HG03575 (cell line): ENCODE results near the gene HOXC4.

Experiments used
- ATAC-seq: cut with Tn5 transposase; IDR thresholded peaks from one replicate; pipeline ENCODE4 v1.9.1; 2021; ENCODE audit not compliant: unreplicated experiment, insufficient number of reproducible peaks, low FRiP score; ENCODE audit errors: extremely low read depth

The HOXC4 gene

DNA sequence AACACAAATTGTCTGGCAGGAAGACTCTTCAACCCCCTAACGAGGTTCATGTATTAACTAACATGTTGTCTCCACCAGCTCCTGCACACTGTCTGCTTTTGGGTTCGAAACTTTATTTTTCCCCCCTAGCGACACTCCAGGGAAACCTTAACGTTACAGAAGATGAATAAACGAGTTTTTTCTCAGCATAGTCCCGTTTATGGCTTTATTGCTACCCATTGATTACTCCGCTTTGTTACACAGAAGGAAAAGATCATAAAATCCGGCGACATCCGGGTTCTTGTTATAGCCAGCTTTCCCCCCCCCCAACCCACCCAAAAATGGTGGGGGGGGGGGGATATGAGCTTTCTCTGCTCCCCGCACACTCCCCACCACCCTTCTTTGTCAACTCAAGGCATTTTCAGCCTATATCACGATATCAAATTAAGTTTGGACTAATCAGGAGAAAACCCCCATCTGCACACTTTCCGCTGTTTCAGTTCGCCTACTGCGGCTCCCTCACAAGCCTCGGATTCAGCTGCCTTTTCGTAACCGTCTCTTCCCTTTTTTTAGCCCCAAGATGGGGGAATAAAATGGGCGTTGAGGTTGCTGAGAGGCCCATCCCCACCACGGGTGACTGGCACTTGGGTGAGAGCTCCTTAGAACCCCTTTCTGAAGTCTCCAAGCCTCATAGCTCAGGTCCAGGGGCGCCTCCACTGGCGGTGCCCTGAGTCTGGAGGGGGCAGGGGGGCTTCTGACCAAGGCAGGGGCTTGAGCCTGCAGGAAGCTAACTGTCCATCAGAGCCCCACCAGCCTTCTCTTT is 26.8 kb upstream of the HOXC4 start:
- ATAC-seq, result no peak

DNA sequence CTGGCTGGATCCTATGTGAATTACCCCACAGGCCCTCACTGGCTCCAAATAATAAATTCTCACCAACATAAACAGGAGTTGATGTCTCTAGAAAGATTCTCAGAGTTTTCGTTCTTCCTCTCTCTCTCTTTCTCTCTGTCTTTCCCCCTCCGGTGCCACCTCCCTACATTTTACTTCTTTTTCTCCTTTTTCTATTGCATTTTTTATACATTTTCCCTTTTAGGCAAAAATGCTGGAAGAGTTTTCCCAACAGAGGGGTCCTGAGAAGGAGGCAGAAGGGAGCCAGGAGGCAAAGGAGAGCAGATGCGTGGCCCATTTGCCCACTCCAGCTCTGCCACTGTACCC is 26.2 kb upstream of the HOXC4 start:
- no peak for ATAC-seq

DNA sequence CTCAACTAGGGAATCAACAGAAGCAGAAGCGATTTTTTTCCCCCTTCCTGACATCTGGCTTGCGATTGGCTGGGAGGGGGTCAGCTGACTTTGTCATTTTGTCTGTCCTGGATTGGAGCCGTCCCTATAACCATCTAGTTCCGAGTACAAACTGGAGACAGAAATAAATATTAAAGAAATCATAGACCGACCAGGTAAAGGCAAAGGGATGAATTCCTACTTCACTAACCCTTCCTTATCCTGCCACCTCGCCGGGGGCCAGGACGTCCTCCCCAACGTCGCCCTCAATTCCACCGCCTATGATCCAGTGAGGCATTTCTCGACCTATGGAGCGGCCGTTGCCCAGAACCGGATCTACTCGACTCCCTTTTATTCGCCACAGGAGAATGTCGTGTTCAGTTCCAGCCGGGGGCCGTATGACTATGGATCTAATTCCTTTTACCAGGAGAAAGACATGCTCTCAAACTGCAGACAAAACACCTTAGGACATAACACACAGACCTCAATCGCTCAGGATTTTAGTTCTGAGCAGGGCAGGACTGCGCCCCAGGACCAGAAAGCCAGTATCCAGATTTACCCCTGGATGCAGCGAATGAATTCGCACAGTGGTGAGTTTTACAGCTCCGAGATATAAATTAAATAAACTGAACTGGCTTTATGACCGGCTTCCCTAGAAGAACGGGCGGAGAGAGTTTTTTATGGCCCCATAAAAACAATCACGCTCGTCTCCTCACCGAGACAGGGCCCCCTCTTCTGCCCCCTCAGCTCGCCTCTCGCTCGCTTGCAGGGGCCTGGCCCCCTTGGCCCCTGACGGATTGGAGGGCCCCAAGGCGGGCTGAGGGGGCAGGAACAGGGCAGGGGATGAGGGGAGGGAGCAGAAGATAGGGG is 25.1 kb upstream of the HOXC4 start, which contains the start of gene HOXC6:
Gene HOXC6, plus strand, starts transcription at position 127 of the 888 bp plus-strand sequence. Its CDS starts 82 bp downstream, at position 209.
- no peak for ATAC-seq

DNA sequence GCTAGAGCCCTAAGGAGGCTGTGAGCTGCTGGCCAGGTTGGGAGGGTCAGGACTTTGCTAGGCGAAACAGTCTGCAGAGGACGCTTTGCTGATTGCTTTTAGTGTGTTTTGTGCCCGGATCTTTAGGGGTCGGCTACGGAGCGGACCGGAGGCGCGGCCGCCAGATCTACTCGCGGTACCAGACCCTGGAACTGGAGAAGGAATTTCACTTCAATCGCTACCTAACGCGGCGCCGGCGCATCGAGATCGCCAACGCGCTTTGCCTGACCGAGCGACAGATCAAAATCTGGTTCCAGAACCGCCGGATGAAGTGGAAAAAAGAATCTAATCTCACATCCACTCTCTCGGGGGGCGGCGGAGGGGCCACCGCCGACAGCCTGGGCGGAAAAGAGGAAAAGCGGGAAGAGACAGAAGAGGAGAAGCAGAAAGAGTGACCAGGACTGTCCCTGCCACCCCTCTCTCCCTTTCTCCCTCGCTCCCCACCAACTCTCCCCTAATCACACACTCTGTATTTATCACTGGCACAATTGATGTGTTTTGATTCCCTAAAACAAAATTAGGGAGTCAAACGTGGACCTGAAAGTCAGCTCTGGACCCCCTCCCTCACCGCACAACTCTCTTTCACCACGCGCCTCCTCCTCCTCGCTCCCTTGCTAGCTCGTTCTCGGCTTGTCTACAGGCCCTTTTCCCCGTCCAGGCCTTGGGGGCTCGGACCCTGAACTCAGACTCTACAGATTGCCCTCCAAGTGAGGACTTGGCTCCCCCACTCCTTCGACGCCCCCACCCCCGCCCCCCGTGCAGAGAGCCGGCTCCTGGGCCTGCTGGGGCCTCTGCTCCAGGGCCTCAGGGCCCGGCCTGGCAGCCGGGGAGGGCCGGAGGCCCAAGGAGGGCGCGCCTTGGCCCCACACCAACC is 23.9 kb upstream of the HOXC4 start:
- ATAC-seq, result no peak

DNA sequence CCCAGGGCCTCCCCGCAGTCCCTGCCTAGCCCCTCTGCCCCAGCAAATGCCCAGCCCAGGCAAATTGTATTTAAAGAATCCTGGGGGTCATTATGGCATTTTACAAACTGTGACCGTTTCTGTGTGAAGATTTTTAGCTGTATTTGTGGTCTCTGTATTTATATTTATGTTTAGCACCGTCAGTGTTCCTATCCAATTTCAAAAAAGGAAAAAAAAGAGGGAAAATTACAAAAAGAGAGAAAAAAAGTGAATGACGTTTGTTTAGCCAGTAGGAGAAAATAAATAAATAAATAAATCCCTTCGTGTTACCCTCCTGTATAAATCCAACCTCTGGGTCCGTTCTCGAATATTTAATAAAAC is 23.2 kb upstream of the HOXC4 start:
- ATAC-seq, result no peak

DNA sequence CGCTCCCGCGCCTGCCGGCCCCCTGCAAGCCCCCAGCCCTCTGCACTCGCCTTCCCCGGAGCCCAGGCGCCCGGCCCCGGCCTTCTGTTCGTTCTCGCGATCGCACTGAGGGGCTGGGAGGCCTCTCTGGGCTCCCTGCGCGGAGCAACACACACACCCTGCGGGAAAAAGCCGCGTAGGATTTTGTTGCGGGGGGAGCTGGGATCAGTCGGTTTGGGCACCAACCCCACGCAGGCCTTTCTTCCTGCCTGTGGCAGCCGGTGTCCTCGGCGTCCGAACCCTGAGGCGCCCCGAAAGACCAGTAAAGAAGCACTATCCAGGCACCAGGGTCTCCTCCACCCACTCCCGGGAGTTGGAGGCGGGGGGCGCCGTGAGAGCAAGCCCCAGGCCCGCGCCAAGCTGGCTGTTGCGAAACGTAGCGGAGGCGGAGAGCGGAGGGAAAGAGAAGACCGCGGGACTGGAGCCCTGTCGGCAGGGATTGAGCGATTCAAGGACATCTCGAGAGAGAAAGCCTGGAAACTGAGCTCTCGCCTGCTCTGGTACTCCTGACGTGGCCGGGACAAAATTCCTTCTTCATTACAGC is 22.7 kb upstream of the HOXC4 start:
- ATAC-seq, result no peak

DNA sequence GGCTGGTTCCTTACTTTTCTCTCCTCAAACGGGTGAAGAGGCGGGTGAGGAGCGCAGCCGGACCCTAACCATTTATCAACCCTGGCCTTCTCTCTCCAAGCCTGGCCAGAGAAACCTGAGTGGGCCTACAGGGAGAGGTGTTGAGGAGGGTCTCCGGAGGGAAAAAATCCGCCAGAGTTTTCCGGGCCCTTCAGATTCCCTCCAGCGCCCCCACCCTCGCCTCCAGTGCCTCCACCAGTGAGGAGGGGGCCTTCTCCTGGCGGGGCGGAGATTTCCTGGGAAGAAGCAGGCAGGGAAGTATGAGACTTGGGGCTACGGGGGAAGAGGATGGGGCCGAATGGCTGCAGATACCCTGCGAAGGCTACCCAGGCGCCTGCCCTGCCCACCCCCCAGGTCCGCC is 22.2 kb upstream of the HOXC4 start:
- ATAC-seq, result no peak

DNA sequence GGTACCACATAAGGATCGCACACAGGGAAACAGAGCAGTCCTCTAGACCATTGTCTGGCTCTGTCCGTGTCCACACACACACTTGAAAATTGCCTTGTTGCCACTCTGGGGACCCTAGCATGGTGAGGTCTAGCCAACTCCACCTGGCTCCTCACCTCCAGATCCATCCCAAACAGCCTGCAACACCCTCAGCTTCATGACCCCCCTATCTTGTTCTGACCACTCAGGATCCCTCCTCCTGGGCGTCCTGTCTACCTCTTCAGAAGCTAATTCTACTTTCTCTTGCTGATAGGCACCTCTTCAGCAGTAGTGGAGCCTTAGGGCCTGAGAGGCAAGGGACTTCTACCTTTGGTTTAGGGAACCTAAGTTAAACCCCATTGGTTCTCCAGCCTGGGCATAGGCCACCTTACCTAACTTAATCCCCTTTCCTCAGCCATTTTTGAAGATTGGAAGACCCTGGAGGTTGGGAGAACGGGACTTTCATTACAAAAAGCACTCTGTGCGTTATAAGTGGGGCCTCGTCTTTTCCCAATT is 21.5 kb upstream of the HOXC4 start:
- no peak for ATAC-seq

DNA sequence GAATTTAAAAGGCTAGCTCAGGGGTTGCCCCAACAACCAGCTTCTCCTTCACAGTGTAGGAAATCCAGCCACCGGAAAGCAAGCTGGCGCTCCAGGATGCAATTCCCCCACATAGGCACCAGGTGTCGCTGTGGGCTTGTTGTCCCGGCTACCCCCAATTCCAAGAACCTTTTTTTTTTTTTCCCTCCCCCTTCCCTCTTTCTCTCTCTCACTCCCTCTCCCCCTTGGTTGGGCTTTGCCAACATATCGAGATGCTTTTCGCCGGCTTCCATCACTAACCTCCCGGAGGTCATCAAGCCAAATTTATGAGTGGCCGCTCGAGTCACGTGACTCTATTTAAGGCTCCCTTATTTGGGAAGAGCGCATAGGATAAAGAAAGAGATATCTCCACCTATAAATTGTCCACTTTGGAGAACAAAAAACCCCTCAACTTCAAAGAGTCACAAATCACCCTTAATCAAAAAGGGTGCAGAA is 21.0 kb upstream of the HOXC4 start, which contains the start of gene HOXC5:
Gene HOXC5, plus strand, starts transcription at position 424 of the 474 bp plus-strand sequence. CDS start 73 bp downstream, outside the sequence.
- no peak for ATAC-seq

DNA sequence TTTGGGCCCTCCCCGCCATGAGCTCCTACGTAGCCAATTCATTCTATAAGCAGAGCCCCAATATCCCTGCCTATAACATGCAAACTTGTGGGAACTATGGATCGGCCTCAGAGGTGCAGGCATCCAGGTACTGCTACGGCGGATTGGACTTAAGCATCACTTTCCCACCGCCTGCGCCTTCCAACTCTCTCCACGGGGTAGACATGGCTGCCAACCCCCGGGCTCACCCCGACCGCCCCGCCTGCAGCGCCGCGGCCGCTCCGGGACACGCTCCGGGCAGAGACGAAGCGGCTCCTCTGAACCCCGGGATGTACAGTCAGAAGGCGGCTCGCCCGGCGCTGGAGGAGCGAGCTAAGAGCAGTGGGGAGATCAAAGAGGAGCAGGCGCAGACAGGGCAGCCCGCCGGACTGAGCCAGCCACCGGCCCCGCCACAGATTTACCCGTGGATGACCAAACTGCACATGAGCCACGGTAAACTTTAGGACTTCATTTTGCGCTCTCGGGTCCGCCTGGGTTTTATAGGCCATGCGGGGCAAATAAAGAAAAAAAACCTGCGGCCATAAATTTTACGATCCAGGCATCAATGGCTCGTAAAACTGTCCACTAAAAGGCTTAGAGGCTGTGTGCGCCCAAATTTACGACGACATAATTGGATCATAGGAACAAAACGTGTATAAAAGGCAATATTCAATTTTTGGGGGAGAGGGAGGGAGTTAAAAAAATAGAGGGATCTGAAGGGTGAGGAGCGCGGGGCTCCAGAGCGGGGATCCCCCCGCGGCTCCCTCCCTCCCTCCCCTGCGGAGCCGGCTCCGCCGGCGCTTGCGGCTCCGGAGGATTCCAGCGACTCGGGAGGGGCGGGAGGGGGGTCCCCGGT is 20.3 kb upstream of the HOXC4 start:
- no peak for ATAC-seq

DNA sequence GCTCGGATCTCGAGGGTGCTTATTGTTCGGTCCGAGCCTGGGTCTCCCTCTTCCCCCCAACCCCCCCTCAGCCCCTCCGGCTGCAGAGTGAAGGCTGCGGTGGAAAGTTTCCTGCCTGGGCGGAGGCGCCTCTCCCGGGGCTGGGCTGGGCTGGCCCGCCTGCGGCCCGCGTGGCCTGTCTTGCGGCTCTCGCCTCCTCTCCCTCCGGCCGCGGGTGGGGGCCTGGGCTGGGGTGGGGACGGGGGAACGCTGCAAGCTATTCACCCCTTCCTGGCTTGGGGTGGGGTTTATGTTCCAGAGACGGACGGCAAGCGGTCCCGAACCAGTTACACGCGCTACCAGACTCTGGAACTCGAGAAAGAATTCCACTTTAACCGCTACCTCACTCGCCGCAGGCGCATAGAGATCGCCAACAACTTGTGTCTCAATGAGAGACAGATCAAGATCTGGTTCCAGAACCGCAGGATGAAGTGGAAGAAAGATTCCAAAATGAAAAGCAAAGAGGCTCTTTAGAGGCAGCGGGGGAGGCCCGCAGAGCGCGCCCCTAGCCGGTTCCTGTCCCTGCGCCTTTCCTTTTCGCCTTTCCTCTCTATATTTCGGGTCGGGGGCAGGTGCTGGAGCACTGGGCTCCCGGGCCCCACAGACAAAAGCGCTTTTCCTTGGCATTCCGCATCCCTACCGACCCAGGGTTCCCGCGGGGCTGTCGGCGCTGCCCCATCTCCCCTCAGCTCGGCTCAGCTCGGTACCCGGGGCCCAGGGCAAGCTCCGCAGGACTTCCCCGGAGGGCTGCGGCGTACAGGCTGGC is 19.5 kb upstream of the HOXC4 start:
- ATAC-seq, result no peak

DNA sequence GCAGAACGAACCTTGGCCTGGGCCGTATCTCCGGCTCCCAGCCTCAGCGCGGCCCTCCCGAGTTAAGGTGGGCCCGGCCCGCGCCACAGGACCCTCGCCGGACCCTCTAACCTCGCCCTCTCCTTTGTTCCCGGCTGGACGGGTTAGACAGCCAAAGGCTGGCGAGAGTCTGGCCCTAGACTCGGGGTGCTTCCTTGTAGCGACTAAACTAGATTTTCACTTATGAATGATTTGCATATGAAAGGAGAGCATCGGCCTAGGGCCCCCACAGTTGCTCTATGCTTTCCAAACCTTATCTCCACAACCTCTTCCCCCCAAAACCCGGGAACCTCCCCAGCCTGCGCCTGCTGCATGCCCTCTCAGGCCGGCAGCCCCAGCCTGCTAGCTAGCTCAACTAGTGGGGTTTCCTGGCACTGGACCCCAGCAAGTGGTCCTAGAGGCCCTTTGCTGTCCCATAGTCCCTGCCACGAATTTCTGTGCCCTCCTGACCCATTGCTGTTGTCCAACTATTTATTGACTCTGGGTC is 18.8 kb upstream of the HOXC4 start:
- no peak for ATAC-seq

DNA sequence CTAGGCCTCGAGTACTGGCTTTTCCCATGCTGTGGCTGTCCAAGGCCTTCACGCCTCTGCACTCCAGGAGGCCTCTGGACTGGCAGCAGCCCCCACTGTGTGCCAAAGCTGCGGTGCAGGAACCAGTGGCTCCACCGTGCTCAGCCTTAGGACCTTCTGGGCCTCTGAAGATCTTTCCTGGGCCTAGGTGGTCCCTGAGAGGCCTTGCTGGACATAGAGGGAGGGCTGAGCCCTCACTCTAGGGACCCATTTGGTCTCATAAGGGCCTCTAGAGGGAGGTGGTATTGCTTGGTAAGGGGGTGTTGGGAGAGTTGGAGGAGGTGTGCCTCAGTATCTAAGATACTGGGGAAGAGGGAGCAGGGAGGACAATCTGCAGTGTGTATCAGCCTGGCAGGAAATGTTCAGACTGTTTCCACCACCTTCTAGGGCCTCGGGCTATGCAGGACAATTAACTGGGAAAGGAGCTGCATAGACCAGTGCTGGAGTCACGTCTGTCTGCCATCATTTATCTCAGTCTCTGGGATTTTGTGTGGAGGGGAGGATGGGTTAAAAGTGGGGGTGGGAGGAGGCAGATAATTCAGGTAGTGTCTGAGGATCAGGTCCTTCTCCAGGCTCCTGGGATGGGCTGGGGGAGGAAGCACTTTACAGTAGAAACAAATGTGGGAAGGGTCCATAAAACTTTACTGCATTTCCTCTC is 17.9 kb upstream of the HOXC4 start:
- ATAC-seq, result no peak

DNA sequence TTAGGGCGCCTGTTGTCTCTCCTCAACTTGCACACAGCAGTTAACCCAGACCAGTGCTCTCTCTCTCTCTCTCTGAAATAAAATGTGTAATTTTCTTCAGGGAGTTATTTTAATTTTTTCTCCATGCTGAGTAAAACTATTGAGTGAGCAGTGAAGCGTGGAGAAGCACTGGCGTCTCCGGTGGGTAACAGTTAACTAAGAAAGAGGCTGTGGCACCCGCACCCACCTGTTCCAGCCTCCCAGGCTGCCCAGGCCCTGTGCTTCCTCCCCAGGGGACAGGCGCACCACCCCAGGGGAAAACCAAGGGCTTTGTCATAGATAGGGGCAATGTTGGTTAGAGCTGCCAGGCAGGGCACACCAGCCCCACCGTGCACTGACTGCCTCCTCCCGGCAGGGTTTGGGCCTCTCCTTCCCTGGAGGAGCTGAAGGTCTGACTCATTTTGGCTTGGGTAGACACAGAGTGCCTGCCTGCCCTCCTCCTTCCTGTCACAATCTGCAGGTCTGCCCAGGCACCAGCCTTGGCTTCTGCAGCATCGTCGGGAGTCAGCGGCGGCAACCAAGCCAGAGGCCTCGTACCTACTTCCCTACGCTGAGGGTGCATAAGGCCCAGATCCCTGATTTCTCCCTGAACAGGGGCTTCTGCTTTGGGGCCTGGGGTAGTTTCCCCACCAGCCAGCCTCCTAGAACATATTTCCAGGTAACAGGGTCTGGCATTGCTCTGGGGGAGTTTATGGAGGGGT is 16.8 kb upstream of the HOXC4 start:
- no peak for ATAC-seq
